Measurements from ENCODE around the gene FERMT3. TPM values are rescaled to one million over a fixed set of nuclear protein-coding genes. Genes with fewer than 3 reads are reported as not detected.

FERMT3 gene
- total and polyA plus RNA-seq, 2 of the 8 experiments (the other 6 are each of a cell fraction or from before 2014, with no cell fraction given) = 1.4 to 3.7 TPM

- H3K23me2 ChIP-seq (ENCODE audit: low read depth, low read length) = no peaks in the 10 kb centered on the region
- no peak overlapping the region for H2BK120ac ChIP-seq (replicated peaks; ENCODE audit: low read depth, low read length)
- H3K56ac ChIP-seq (replicated peaks; ENCODE audit: insufficient read length, low read depth, low read length) = no peak overlapping the region
- no peak overlapping the region for H3K27ac ChIP-seq (ENCODE audit: low read depth, low read length)
- H3K4me1 ChIP-seq (replicated peaks in 1 of 4; ENCODE audit: control insufficient read depth in 3 of 4, insufficient read depth in 4 of 4, low read length in 3 of 4) = peaks cover 0 to 5% (median 0%) of the 10 kb centered on the region in 4 experiments; a peak in 3 of 7 replicates
- H4K91ac ChIP-seq (replicated peaks; ENCODE audit: insufficient read length, low read length) = no peak overlapping the region
- ChIA-PET POLR2A (ENCODE audit: partially characterized antibody) (interaction anchor here (0.5 to 18.4 kb wide), 9 partner anchors 12 to 96 kb away, joined by 3 to 253 read pairs (median 7); partner anchors contain the start of genes ESRRA, NUDT22, PLCB3 and PPP1R14B), CTCF (ENCODE audit: partially characterized antibody) (interaction anchor here (1.2 to 7.4 kb wide), 11 partner anchors 7 to 93 kb away, joined by 3 to 68 read pairs (median 15); partner anchors contain the start of genes DNAJC4, NUDT22, PLCB3 and TRPT1)
- no peak overlapping the region for H4K5ac ChIP-seq (ENCODE audit: insufficient read length, low read depth, low read length)
- peaks cover 5 to 9% of the 10 kb centered on the region in 2 experiments for H4K20me1 ChIP-seq (replicated peaks in 1 of 2; ENCODE audit: control insufficient read depth in 1 of 2, insufficient read depth in 2 of 2, low read length in 2 of 2)
- no peak overlapping the region for H2AK5ac ChIP-seq (ENCODE audit: low read depth, low read length)
- H2BK15ac ChIP-seq (ENCODE audit: low read length) = no peak overlapping the region
- no peak overlapping the region for H3K4me3 ChIP-seq (ENCODE audit: extremely low read depth in 1 of 4, insufficient read depth in 2 of 4, low read depth in 3 of 4, low read length in 4 of 4)
- no peak overlapping the region for H3K4me2 ChIP-seq (ENCODE audit: insufficient read depth in 1 of 2, low read depth in 2 of 2, low read length in 2 of 2)
- no peaks in the 10 kb centered on the region for H3K9me3 ChIP-seq (ENCODE audit: insufficient read depth in 2 of 2, low read depth in 1 of 2, low read length in 1 of 2)
- no peaks in the 10 kb centered on the region for H3K79me1 ChIP-seq (ENCODE audit: low read depth, low read length)
- H2AFZ ChIP-seq (ENCODE audit: low read length) = no peak overlapping the region
- H3K23ac ChIP-seq (ENCODE audit: insufficient read length) = no peak overlapping the region
- no peak overlapping the region for H3K14ac ChIP-seq (ENCODE audit: insufficient read length)
- H2BK20ac ChIP-seq (ENCODE audit: low read length) = no peak overlapping the region
- no peak overlapping the region for H2BK12ac ChIP-seq (ENCODE audit: low read depth, low read length)
- no peak for FAIRE-seq
- no peak for DNase-seq (ENCODE audit: low read depth in 1 of 2, low spot score in 2 of 2)
- no peak overlapping the region for H3K18ac ChIP-seq (ENCODE audit: extremely low read depth, low read length)
- H2BK5ac ChIP-seq (ENCODE audit: low read depth, low read length) = no peak overlapping the region
- peak overlapping the region; percentile 71; the same call in 1 of the 2 replicates for H4K8ac ChIP-seq (ENCODE audit: extremely low read depth, insufficient read depth, low read length)
- H3K79me2 ChIP-seq (ENCODE audit: control insufficient read depth in 1 of 2, insufficient read depth in 2 of 2, low read length in 2 of 2) = no peaks in the 10 kb centered on the region
- H3K36me3 ChIP-seq (ENCODE audit: control insufficient read depth in 2 of 4, insufficient read depth in 4 of 4, low read length in 3 of 4) = peaks cover 17 to 32% (median 25%) of the 10 kb centered on the region in 4 experiments
- H3K27me3 ChIP-seq (replicated peaks in 1 of 4; ENCODE audit: control insufficient read depth in 3 of 4, extremely low read depth in 1 of 4, insufficient read depth in 3 of 4, low read length in 3 of 4) = no peaks in the 10 kb centered on the region; a peak in 1 of 7 replicates
- WGBS, 2 experiments (ENCODE audit: extremely low coverage in 1 of 2, insufficient coverage in 1 of 2, insufficient read length in 1 of 2, insufficient replicate concordance in 2 of 2, low coverage in 1 of 2, low lambda C conversion rate in 2 of 2, missing lambda C conversion rate in 1 of 2) = 94% methylated on average over 19 of the region's 23 CpGs; no CpG with 5 or more reads in 1 of the 2 experiments
- no peak overlapping the region for H3K4ac ChIP-seq (replicated peaks; ENCODE audit: insufficient read length, low read depth, low read length)
- H3K9ac ChIP-seq (replicated peaks in 1 of 4; ENCODE audit: extremely low read depth in 1 of 4, low read depth in 3 of 4, low read length in 3 of 4) = no peak overlapping the region
- no peak for TF ChIP-seq SP4 (IDR thresholded peaks at IDR 0.05; ENCODE audit: low read length)
- no peak for TF ChIP-seq CREB1 (IDR thresholded peaks at IDR 0.05)
- TF ChIP-seq YY1 (IDR thresholded peaks at IDR 0.05; ENCODE audit: low read depth, low read length) = no peak
- no peak for TF ChIP-seq EZH2 (IDR thresholded peaks at IDR 0.05; ENCODE audit: low read depth, low read length, severe bottlenecking)
- TF ChIP-seq POU5F1 (IDR thresholded peaks at IDR 0.05; ENCODE audit: low read depth, low read length) = no peak
- no peak for TF ChIP-seq FOSL1 (IDR thresholded peaks at IDR 0.05; ENCODE audit: insufficient read depth, low read depth, low read length)
- TF ChIP-seq, protein P1, sequence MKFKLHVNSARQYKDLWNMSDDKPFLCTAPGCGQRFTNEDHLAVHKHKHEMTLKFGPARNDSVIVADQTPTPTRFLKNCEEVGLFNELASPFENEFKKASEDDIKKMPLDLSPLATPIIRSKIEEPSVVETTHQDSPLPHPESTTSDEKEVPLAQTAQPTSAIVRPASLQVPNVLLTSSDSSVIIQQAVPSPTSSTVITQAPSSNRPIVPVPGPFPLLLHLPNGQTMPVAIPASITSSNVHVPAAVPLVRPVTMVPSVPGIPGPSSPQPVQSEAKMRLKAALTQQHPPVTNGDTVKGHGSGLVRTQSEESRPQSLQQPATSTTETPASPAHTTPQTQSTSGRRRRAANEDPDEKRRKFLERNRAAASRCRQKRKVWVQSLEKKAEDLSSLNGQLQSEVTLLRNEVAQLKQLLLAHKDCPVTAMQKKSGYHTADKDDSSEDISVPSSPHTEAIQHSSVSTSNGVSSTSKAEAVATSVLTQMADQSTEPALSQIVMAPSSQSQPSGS (IDR thresholded peaks at IDR 0.05; ENCODE audit: low read length) = no peak
- no peak for TF ChIP-seq SUZ12 (IDR thresholded peaks at IDR 0.05; ENCODE audit: low read length)
- TF ChIP-seq SRF (IDR thresholded peaks at IDR 0.05; ENCODE audit: low read depth, low read length) = no peak
- TF ChIP-seq HDAC6 (IDR thresholded peaks at IDR 0.05; ENCODE audit: low read depth, low read length) = no peak
- no peak for TF ChIP-seq PHF8 (conservative IDR thresholded peaks at IDR 0.05; ENCODE audit: low read depth, low read length)
- no peak for TF ChIP-seq SIRT6 (IDR thresholded peaks at IDR 0.05; ENCODE audit: low read length)
These were observed 1.7 kb downstream of the FERMT3 start for GRCh38 chr11:64208086-64208795.

Data from H1 (cell line).